K562 treated with DMSO at 1 percent for 24 hours (cell line): ENCODE data around the gene OR1K1. TPM values are rescaled to one million over a fixed set of nuclear protein-coding genes. Genes with fewer than 3 reads are reported as not detected.

Experiments
- total RNA-seq: library from RNA; unstranded; fragments of 300-600 nt; gene quantifications from 2 replicates; pipeline ENCODE4 v1.2.3, GENCODE V29; 2022; ENCODE audit warnings: low read depth; ENCODE audit not compliant: insufficient read depth

The OR1K1 gene
- total RNA-seq: not detected in 2 replicates

GRCh38 chr9:122800066-122801060 is at the start of gene OR1K1:
Gene OR1K1, plus strand, starts transcription at chr9:122800123. Its CDS starts 0 bp downstream, at chr9:122800123.

GRCh38 chr9:122788831-122789230 is 11.1 kb upstream of the OR1K1 start, which contains the start of gene OR5C1:
Gene OR5C1, plus strand, starts transcription at chr9:122788933. Its CDS starts 0 bp downstream, at chr9:122788933.

Other genes with a start within 250 kb of the OR1K1 start
- not detected in 2 replicates for gene OR1N2, start 247.0 kb upstream of the OR1K1 start, total RNA-seq
- gene OR1L8, start 216.7 kb upstream of the OR1K1 start, total RNA-seq: not detected in 2 replicates
- gene OR1Q1, start 185.4 kb upstream of the OR1K1 start, total RNA-seq: not detected in 2 replicates
- gene OR1B1, start 142.5 kb upstream of the OR1K1 start, total RNA-seq: not detected in 2 replicates
- gene OR1L1, start 138.4 kb upstream of the OR1K1 start, total RNA-seq: not detected in 2 replicates
- not detected in 2 replicates for gene OR1L3, start 125.0 kb upstream of the OR1K1 start, total RNA-seq
- not detected in 2 replicates for gene OR1L4, start 76.1 kb upstream of the OR1K1 start, total RNA-seq
- gene OR1L6, start 57.8 kb upstream of the OR1K1 start, total RNA-seq: not detected in 2 replicates
- gene OR5C1, start 11.2 kb upstream of the OR1K1 start, total RNA-seq: not detected in 2 replicates
- gene PDCL, start 28.5 kb downstream of the OR1K1 start, total RNA-seq: 13.5 and 14.3 TPM in 2 replicates
- 13.9 and 14.4 TPM in 2 replicates for gene RC3H2, start 105.2 kb downstream of the OR1K1 start, total RNA-seq
- 3.6 and 3.9 TPM in 2 replicates for gene ZBTB6, start 113.2 kb downstream of the OR1K1 start, total RNA-seq
- gene ZBTB26, start 131.4 kb downstream of the OR1K1 start, total RNA-seq: 3.1 and 3.2 TPM in 2 replicates
- 9.8 and 10.6 TPM in 2 replicates for gene RABGAP1, start 140.9 kb downstream of the OR1K1 start, total RNA-seq
- not detected in 2 replicates for gene GPR21, start 233.5 kb downstream of the OR1K1 start, total RNA-seq